ENCODE results near the gene MDM4.
"Not testable (repeated sequence)": the region's sequence is repeated elsewhere in the genome, so short reads cannot be mapped to it uniquely, and the experiment has no call there.

Gene MDM4

GRCh38 chr1:204560002-204560401 lies 43.8 kb downstream of the MDM4 start:
- in situ Hi-C loops (cut with MboI; ENCODE audit: low sequenced_read_pairs), result loop anchor here (10.0 kb wide), 1 partner anchor 215 kb away; no protein-coding TSS in a partner anchor

- in situ Hi-C loops (cut with MboI; ENCODE audit: low sequenced_read_pairs), result loop anchor here (10.0 kb wide), 1 partner anchor 214 kb away; no protein-coding TSS in a partner anchor
Observed at GRCh38 chr1:204560590-204561150, 44.5 kb downstream of the MDM4 start.

- in situ Hi-C loops (cut with MboI; ENCODE audit: low sequenced_read_pairs), result loop anchor here (10.0 kb wide), 1 partner anchor 212 kb away; no protein-coding TSS in a partner anchor
Observed at GRCh38 chr1:204562075-204562990, 46.1 kb downstream of the MDM4 start.

GRCh38 chr1:204563307-204563706 lies 47.1 kb downstream of the MDM4 start:
- in situ Hi-C loops (cut with MboI; ENCODE audit: low sequenced_read_pairs), result loop anchor here (10.0 kb wide), 1 partner anchor 211 kb away; no protein-coding TSS in a partner anchor

- in situ Hi-C loops (cut with MboI; ENCODE audit: low sequenced_read_pairs), result loop anchor here (10.0 kb wide), 1 partner anchor 211 kb away; no protein-coding TSS in a partner anchor
Observed at GRCh38 chr1:204563780-204564179, 47.6 kb downstream of the MDM4 start.

- in situ Hi-C loops (cut with MboI; ENCODE audit: low sequenced_read_pairs), result loop anchor here (10.0 kb wide), 1 partner anchor 210 kb away; no protein-coding TSS in a partner anchor
Observed at GRCh38 chr1:204564835-204565234, 48.6 kb downstream of the MDM4 start.

GRCh38 chr1:204565617-204566582 lies 49.7 kb downstream of the MDM4 start:
- in situ Hi-C loops (cut with MboI; ENCODE audit: low sequenced_read_pairs), result loop anchor here (10.0 kb wide), 1 partner anchor 209 kb away; no protein-coding TSS in a partner anchor

- in situ Hi-C loops (cut with MboI; ENCODE audit: low sequenced_read_pairs), result loop anchor here (10.0 kb wide), 1 partner anchor 208 kb away; no protein-coding TSS in a partner anchor
Observed at GRCh38 chr1:204566583-204566955, 50.4 kb downstream of the MDM4 start.

- in situ Hi-C loops (cut with MboI; ENCODE audit: low sequenced_read_pairs), result loop anchor here (10.0 kb wide), 1 partner anchor 208 kb away; no protein-coding TSS in a partner anchor
Observed at GRCh38 chr1:204567071-204567470, 50.9 kb downstream of the MDM4 start.

GRCh38 chr1:204568576-204569315 lies 52.5 kb downstream of the MDM4 start:
- in situ Hi-C loops (cut with MboI; ENCODE audit: low sequenced_read_pairs), result loop anchor here (10.0 kb wide), 1 partner anchor 206 kb away; no protein-coding TSS in a partner anchor

GRCh38 chr1:204569478-204569877 lies 53.3 kb downstream of the MDM4 start:
- in situ Hi-C loops (cut with MboI; ENCODE audit: low sequenced_read_pairs), result loop anchor here (10.0 kb wide), 1 partner anchor 205 kb away; no protein-coding TSS in a partner anchor

GRCh38 chr1:204570021-204570420 lies 53.8 kb downstream of the MDM4 start:
- in situ Hi-C loops (cut with MboI; ENCODE audit: low sequenced_read_pairs), result not testable (repeated sequence)

- in situ Hi-C loops (cut with MboI; ENCODE audit: low sequenced_read_pairs), result no loop called here
Observed at GRCh38 chr1:204571128-204571527, 54.9 kb downstream of the MDM4 start.

- in situ Hi-C loops (cut with MboI; ENCODE audit: low sequenced_read_pairs), result no loop called here
Observed at GRCh38 chr1:204571631-204572030, 55.4 kb downstream of the MDM4 start.

GRCh38 chr1:204572923-204573922 lies 57.0 kb downstream of the MDM4 start:
- in situ Hi-C loops (cut with MboI; ENCODE audit: low sequenced_read_pairs), result no loop called here

GRCh38 chr1:204574016-204574864 lies 58.0 kb downstream of the MDM4 start:
- in situ Hi-C loops (cut with MboI; ENCODE audit: low sequenced_read_pairs), result no loop called here

- in situ Hi-C loops (cut with MboI; ENCODE audit: low sequenced_read_pairs), result no loop called here
Observed at GRCh38 chr1:204574865-204575163, 58.6 kb downstream of the MDM4 start.

Measured in HL-60/S4 treated with phorbol 12-myristate 13-acetate at 8.2 ng/mL for 4 days and 3 days (cell line).